ENCODE results near the gene PARVA.
A peak's percentile ranks its signal among the peaks of the same experiment; 100 is the strongest.

The PARVA gene

GRCh38 chr11:12433121-12433520 is 55.8 kb downstream of the PARVA start:
- DNase-seq (ENCODE audit: low read depth): no peak

DNA sequence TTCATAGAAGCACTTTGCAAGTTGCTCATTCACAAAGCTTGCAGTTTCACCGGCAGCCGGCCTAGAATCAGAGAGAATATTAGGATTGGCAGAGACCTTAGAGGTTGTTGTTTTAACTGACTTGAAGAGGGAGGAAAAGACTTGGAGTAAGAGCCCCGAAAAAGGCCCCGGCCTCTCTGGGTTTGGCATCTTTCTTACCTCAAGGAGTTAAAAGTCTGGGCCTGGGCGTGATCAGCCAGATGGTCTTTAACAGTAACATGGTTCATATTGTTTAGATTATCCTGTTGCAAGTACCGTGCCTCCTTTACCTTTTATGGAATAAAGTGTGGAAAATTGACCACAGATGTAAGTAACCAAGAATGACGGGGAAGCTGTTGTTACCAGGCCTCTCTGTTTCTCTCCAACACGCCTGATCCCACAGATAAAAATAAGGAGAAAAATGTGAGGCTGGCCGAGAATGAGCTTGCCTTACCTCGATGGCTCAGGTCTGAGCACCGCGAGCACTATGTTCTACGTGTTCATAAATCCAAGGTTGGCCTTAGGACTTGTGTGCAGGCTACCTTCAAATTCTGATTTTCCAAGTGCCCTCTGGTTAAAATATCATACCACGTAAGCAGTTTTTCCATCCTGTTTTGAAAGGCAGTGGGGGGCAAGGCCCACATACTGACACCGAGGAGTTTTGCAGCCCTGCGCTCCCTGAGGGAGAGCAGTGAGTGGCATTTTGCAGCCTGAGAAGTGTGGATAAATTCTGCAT is 56.4 kb downstream of the PARVA start:
- DNase-seq (ENCODE audit: low read depth): peak; percentile 96

GRCh38 chr11:12434325-12434654 is 56.9 kb downstream of the PARVA start:
- DNase-seq (ENCODE audit: low read depth): peak; percentile 59

GRCh38 chr11:12435264-12435663 is 57.9 kb downstream of the PARVA start:
- DNase-seq (ENCODE audit: low read depth): no peak

DNA sequence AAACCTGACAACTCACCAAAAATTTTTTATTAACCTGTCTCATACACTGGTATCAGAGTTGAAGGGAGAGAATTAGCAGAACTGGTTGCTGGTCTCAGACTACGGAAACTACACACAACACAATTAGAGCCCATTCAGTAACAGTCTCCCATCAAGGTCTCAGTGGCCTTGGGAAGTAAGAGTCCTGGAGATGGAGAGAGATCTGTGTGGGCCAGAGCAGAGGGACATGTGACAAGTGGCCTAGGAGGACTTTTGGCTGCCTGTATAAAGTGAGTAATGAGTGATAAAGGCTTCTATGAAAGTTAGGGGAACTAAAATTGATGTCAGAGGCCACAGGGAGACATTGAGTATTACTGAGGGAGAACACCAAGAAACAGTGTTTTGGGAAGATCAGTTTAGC is 58.9 kb downstream of the PARVA start:
- DNase-seq (ENCODE audit: low read depth): no peak

DNA sequence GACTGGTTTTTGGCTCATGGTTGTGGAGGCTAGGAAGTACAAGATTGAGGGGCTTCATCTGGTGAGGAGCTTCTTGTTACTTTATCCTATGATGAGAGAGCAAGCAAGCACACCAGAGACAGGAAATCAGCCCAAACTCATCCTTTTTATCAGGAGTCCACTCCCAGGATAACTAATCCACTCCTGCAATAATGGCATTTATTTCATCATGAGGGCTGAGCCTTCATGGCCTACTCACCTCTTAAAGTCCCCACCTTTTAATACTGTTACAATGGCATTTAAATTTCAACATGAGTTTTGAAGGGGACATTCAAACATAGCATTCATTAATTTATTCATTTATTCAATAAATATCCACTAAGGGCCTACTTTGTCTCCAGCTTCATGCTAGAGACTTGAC is 60.9 kb downstream of the PARVA start:
- DNase-seq (ENCODE audit: low read depth): no peak

DNA sequence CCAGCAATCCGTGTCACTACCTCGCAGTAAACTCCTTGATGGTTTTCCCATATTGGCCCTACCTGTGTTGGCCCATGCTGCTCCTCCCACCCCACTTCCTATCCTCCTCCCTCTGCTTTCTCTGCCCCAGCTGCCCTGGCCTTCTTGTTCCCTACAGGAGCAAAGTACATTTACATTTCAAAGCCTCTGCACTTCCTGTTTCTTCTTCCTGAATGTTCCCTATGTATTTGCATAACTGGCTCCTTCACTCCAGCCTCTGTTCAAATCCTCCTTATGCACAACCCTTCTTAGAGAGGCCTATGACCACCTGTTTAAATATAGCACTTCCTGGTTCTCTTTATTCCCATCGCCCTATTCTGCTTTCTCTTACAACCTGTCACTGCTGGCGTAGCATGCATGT is 62.2 kb downstream of the PARVA start:
- no peak for DNase-seq (ENCODE audit: low read depth)

DNA sequence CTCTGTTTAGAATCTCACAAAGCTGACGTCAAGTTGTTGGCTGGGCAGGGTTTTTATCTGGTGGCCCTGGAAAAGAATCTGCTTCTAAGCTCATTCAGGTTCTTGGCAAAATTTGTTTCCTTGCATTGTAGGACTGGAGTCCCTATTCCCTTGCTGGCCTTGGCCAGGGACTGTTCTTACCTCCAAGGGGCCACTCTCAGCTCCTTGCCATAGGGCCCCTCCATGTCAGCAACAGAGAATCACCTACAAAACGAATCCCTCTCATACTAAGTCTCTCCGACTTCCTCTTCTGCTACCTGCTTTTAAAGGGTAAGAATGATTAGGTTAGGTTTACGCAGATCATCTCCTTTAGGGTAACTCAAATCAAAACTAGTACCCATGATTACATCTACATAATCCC is 63.2 kb downstream of the PARVA start:
- DNase-seq (ENCODE audit: low read depth): no peak

DNA sequence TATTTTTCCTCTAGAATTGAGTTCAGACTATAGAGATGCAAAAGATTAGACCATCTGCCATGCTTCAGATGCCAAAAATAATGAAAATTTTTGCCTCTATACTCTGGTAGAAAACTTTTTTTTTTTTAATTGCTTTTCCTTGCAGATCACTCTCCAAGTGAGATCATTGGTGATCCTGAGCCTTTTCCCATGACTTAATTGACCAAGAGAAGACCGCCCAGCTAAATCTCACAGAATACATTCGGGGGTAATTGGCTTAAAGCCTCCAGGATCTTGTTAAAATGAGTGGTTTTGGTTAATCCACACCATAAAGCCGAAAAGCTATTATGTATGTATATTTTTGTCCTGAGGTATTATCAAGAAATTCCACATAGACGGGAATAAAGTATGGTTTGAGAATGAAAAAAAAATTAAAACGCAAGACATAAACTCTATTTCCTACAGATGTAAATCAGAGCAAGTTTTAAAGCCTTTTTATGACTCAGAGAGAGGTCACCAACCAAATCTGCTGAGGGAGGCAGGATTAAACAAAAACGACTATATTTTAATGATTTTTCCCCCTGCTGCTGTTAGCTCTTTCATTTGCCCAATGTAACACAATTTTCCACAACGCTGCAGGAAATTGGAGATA is 64.0 kb downstream of the PARVA start:
- no peak for DNase-seq (ENCODE audit: low read depth)

DNA sequence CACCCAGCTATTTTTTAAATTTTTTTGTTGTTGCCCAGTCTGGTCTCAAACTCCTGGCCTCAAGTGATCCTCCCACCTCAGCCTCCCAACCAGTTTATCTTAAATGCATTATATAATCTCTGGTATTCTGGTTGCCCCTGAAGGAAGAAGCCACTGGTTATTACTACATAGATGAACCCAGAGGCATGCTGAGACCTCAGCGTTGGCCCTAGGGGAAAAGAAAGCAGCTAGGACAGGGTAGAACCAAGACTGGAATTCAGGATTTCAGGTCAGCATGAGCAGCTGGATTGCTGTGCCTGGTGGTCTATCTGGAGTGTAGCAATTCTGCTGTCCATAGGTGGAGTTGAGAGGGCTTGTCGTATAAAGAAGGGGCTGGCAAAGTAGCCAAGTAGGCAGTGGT is 67.2 kb downstream of the PARVA start:
- no peak for DNase-seq (ENCODE audit: low read depth)

DNA sequence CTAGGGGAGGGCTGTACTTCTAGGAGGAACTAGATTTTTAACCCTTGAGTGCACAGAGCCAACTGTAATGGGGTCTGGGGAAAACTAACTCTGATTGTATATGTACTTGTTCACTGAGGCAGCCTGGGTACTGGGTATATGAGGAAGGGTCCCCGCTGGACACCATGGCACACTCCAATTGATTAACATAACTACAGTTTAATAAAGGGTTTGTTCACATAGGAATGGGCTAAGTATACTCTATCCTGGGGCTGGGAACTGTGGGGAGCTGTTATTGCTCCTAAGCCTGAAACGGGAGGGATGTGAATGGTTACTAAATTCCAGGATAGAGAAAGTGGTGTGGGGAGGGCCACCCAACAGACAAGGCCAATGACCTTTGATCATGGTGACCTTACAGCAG is 67.6 kb downstream of the PARVA start:
- no peak for DNase-seq (ENCODE audit: low read depth)

GRCh38 chr11:12446863-12447262 is 69.5 kb downstream of the PARVA start:
- no peak for DNase-seq (ENCODE audit: low read depth)

- no peak for DNase-seq (ENCODE audit: low read depth)
Observed at GRCh38 chr11:12448131-12448939, 71.0 kb downstream of the PARVA start.

DNA sequence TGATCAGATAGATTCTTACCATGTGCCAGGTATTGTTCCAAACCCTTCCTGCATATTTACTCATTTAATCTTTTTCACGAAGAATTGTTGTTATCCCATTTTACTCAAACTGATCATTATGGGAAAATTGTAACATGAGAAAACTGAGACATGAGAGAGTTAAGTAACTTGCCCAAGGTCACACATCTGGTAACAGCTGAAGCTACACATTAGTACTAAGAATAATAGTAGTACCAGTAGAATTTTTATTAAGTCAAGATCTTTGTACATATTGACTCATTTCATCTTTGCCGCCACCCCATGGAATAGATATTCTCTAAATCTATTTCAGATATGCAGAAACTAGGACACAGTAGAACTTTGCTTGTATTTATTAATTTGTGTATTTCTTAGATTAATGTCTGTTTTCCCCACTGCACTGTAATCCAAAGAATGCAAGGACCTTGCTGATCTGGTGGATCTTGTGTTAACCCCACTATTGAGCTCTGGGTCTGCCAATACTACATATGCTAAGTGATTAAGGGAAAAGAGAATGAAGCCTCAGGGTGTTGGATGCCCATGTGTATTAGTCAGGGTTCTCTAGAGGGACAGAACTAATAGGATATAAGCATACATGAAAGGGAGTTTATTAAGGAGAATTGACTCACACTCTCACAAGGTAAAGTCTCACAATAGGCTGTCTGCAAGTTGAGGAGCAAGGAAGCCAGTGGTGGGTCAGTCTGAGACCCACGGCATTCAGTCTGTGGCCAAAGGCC is 72.8 kb downstream of the PARVA start:
- no peak for DNase-seq (ENCODE audit: low read depth)

DNA sequence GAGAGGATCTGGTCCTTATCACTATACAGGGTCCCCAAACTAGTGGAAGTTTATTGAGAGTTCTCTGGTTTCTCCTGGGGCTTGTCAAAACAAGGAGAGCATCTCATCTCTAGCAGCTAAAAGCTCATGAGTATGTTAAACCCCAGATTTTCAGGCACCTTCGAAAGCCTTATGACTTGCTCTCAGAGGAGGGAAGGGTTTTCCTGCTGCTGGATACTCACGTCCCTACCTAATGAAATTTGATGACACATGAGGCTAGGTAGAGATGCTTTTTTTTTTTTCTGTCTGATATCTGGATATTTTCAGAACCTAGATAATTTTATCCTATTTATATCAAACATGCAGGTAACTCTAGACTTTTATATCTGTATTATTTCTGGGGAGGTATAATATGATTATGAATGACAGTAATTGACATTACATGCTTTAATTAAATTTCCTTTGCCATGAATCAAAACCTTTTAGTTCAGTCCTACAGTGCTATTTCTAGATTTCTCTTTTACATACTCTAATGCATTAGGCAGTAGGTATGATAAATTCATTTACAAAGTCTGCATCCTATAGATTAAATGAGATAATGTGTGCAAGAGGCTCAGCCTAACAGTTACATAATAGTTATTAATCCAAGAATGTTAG is 73.9 kb downstream of the PARVA start:
- DNase-seq (ENCODE audit: low read depth): no peak

- DNase-seq (ENCODE audit: low read depth): no peak
Observed at GRCh38 chr11:12453243-12453642, 75.9 kb downstream of the PARVA start.

- DNase-seq (ENCODE audit: low read depth): peak; percentile 37
Observed at GRCh38 chr11:12454782-12455181, 77.4 kb downstream of the PARVA start.

- peak; percentile 74 for DNase-seq (ENCODE audit: low read depth)
Observed at GRCh38 chr11:12455938-12456337, 78.6 kb downstream of the PARVA start.

DNA sequence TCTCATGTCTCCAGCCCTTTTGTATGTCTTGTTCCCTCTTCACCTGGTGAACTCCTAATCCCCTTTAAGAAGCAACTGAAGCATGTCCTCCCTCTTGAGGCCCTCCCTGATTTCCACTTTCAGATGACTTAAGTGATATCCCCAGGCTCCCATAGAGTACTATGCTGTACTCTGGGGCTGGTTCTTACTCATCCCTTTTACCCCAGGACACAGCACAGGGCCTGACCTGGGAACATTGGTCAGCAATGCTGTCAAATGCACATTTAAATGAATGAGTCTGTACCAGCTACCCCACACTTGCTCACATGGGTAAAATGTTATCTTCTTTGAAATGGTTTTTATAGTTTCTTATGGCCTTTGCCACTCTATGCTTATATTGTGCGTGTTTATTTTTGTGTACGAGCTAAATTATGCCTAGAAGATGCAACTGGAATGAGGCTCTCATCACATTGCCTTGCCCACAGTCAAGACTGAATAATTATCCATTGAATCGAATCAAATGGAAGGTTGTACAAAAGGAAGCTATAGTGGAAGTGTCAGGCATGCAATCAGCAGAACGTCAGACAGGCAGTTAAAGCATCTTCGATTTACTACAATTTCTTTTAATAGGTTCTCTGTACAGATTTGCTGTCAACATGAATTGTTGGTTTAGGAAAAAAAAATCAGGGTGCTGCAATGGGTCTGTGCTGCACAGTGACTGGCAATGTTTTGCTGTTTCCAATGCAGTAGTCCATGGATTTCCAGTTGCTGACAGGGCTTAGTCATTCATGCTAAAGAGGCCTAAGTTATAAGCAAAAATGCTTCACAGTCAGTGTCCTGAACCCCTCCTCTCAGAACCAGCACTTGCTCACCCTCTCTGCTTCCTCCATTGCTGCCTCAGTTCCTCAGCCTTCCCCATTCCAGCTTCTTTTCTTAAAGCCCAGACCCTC is 79.5 kb downstream of the PARVA start:
- DNase-seq (ENCODE audit: low read depth): peak; percentile 69

DNA sequence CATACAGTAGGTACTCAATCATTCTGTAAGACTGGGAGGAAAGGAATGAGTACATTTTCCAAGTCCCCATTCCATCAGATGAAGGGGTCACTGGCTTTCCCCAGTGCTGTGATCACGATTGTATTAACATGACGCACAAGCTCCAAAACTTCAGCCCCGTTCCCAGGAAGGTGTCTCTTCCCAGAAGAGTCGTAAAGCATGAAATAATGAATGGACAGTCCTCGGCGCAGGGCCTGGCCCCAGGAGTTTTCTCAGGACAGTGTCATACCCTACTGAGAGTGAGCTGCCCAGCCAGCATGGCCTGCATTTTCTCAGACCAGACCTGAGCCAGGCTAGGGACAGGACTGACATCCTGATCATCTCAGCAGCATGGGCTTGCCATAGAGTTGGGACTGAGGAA is 80.7 kb downstream of the PARVA start:
- DNase-seq (ENCODE audit: low read depth): no peak

- no peak for DNase-seq (ENCODE audit: low read depth)
Observed at GRCh38 chr11:12459374-12459773, 82.0 kb downstream of the PARVA start.
